ENCODE results near the gene CASP1.
"Not testable (repeated sequence)": the region's sequence is repeated elsewhere in the genome, so short reads cannot be mapped to it uniquely, and the experiment has no call there.

The CASP1 gene

DNA sequence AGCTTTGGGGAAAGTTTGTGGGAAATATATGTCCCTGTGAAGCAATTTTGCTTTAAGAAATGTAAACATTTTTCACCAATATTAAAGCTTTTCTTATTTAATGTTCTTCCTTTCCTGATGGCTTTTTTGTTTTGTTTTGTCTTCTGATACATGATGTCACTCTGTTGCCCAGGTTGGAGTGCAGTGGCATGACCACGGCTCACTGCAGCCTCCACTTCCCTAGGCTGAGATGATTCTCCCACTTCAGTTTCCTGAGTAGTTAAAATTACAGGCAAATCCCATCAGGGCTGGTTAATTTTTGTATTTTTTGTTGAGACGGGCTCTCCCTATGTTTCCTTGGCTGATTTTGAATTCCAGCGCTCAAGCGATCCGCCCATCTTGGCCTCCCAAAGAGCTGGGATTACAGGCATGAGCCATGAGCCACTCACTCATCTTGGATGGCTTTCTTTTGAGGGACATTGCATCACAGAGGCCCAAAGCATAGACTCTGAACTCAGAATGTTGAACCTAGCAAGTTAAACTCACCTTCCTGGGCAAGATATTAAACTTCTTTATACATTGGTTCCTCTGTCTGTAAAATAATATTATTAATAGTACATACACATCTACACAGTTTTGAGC lies 10.8 kb upstream of the CASP1 start:
- DNase-seq (ENCODE audit: low read depth): peak; percentile 48

GRCh38 chr11:105044557-105045524 lies 9.9 kb upstream of the CASP1 start, which contains the start of gene CARD16:
CARD16 (minus strand) TSS chr11:105045335; CDS start chr11:105045297, 38 bp downstream.
- peak; percentile 90 for DNase-seq (ENCODE audit: low read depth)

DNA sequence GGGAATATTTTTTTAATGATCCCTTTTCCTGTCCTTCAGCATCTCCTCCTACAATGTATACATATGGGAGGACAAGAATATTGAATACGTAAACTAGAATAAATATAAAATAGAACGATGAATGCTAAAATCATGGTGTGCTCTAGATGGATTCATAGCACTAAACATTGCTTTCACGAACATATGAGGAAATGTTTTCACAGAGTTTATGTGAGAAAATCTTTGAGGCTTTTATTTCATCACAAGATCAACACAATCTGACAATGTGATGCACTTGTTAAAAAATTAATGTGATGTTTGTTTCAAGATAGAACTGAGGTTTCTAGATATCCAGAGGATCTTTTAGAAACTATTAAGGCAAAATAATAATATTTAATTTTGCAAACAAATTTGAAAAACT lies 7.2 kb upstream of the CASP1 start:
- DNase-seq (ENCODE audit: low read depth): no peak

GRCh38 chr11:105040703-105041102 lies 5.8 kb upstream of the CASP1 start:
- no peak for DNase-seq (ENCODE audit: low read depth)

GRCh38 chr11:105034388-105034787 lies 556 bp downstream of the CASP1 start:
- DNase-seq (ENCODE audit: low read depth): not testable (repeated sequence)

- no peak for DNase-seq (ENCODE audit: low read depth)
Measured at GRCh38 chr11:105033781-105034180, 1.2 kb downstream of the CASP1 start.

DNA sequence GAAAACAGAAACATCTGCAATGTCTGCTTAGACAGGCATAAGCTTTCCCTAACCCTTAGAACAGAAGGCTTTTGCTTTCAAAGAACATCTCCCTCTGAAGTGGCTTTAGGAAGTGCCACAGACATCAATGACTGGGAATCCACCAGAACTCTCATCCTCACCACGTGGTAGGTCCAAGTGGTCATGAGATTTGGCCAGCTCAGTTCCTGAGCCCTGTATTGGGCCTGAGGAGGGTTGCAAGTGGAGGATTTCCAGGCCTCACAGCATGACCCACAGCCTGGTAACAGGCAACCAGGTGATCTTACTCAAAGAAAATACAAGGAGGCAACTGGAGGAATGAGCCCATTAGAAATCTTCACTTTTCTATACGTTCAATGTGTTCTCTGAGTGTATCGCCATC lies 1.6 kb downstream of the CASP1 start:
- DNase-seq (ENCODE audit: low read depth): no peak

DNA sequence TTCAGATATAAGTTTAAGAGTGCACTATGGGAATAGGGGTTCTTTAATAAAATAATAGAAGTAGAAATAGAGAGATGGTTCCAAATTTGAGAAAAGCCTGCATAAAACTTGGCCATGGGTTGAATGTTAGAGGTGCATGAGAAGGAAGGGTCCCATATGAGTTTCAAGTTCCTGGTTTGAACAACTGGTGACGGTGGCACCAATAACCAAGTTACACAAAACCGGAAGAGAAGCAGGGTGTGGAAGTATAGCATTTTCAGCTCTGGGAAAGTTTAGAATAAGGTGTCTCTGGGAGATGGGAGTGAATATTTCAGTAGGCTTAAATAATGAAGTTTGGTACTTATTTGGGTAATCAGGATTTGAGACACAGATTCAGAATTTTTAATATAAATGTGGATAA lies 2.4 kb downstream of the CASP1 start:
- DNase-seq (ENCODE audit: low read depth): no peak

DNA sequence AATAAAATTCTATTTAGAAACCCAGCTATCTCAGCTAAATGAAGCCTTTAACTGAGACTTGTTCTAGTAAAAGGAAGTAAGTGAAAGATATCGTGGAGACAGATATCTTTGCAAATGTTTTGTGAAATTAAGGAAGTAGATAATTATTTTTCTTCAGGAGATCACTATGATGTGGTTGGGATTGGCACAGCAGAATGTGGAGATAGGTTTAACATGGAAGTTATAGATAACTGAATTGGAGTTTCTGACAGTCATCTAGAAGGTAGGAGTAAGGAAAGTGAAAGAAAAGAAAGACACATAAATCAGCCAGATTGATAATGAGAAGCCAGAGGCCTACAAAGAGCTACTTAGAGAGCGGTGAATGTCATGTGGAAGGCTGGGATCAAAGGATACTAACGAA lies 7.3 kb downstream of the CASP1 start:
- DNase-seq (ENCODE audit: low read depth): no peak

DNA sequence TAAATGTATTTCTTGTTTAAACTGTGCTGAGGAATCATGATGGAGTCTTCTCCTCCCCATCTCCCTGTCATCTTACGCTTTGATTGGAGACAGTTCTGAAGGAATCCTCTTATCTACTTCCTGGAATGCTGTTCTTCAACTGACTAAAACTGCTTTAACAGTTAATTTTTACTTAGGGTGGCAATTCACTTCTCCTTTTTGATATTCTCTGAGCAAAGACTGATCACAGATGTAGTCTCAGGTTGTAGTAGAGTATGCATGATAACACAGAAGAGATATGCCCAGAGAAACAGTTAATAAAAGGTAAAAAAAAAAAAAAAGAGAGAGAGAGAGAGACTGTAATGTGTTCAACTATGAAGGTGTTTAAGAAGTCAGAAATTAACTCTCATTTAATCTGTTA lies 10.6 kb downstream of the CASP1 start:
- DNase-seq (ENCODE audit: low read depth): no peak

GRCh38 chr11:105023003-105023402 lies 11.9 kb downstream of the CASP1 start, which contains the start of gene CASP5:
CASP5 (minus strand) TSS chr11:105023168; CDS start chr11:105023136, 32 bp downstream.
- no peak for DNase-seq (ENCODE audit: low read depth)

DNA sequence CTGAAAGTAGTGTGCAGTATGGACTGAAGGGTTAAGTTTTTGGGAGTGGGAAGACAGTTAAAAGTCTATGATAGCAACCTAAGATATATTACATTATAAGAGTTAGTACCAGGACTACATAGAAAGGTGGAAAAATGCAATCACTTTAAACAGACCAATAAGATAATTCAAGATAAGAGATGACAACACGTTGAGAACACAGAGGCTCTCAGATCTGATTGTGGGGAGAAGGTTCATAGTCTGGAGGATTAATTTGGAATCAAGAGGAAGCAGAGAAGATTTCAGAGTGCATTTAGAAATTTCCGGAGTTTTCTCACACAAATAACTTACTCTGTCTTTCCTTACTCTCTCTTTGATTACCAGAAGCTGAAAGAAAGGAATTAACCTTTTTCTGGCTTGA lies 12.4 kb downstream of the CASP1 start:
- DNase-seq (ENCODE audit: low read depth): no peak

DNA sequence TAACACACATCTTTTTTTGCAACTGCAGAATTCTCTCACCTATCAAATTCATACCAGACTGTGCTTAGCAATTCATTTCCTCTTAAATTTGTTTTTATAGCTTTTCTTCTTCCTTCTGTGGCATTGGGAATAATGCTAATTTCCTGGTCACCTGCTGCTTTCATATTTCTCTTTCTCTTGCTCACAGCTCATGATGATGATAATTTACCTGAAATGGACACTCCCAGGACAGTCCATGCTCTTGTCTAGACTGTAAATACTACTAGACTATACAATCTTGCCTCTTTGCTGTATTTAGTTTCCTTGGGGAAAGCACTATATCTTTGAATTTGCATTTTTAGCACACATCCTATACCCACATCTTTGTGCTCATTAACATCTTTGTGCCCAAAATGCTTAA lies 27.5 kb downstream of the CASP1 start:
- DNase-seq (ENCODE audit: low read depth): no peak

GRCh38 chr11:105005451-105005845 lies 29.5 kb downstream of the CASP1 start:
- DNase-seq (ENCODE audit: low read depth): no peak

GRCh38 chr11:105004021-105004420 lies 30.9 kb downstream of the CASP1 start:
- peak; percentile 60 for DNase-seq (ENCODE audit: low read depth)

- DNase-seq (ENCODE audit: low read depth): no peak
Measured at GRCh38 chr11:105003151-105003550, 31.8 kb downstream of the CASP1 start.

- no peak for DNase-seq (ENCODE audit: low read depth)
Measured at GRCh38 chr11:105000797-105001196, 34.1 kb downstream of the CASP1 start.

- DNase-seq (ENCODE audit: low read depth): peak; percentile 19
Measured at GRCh38 chr11:105000167-105000566, 34.8 kb downstream of the CASP1 start.

GRCh38 chr11:104999721-105000120 lies 35.2 kb downstream of the CASP1 start:
- peak; percentile 22 for DNase-seq (ENCODE audit: low read depth)

DNA sequence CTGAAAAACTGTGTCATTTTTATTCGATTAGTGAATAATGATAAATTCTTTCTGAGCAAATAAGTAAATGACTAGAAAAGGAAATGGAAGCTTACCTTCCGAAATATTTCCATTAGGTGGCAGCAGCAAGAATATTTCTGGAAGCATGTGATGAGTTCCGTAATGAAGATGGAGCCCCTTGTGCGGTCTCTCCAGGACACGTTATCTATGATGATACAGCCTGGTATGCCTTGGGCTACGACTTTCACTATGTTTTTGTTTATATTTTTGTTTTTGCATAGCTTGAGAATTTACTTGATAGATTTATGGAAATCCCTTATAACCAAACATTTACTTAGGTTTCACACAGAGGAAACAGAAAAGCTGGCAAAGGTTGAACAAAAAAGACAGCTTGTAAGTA lies 37.7 kb downstream of the CASP1 start:
- DNase-seq (ENCODE audit: low read depth): peak; percentile 11

DNA sequence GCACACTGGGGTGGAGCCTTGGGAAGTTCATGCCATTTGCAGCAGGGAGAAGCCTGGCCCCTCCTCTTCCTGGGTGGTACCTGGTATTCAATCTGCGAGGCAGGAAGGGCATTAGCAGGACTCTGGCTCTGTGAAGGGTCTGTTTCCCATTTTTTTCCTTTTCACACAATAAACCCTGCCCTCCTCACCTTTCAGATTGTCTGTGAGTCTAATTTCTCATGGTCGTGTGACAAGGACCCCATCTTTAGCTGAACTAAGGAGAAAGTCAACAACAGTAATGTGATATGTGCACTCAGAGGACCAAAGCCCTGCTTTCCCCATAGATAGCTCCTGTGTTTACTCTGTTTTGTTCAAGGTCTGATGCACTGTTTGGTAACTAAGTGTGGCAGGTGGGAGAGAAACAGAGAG lies 39.9 kb downstream of the CASP1 start:
- no peak for DNase-seq (ENCODE audit: low read depth)

DNA sequence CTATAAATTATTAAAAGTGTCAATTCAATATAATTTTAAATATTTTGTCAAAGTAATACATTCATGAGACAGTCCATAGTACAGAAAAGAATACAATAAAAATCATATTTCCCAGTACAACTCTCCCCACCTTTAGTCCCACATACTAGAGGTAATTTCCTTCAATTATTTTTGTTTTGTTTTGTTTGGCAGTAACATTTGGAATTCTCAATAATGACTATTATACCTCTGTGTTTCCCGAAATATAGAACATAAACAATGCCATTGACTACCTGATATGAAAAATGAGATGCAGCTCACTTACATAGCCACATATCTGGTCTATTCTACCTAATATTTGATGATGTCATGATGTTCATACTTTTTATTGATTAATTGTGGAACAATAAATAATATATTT lies 42.2 kb downstream of the CASP1 start:
- DNase-seq (ENCODE audit: low read depth): no peak

DNA sequence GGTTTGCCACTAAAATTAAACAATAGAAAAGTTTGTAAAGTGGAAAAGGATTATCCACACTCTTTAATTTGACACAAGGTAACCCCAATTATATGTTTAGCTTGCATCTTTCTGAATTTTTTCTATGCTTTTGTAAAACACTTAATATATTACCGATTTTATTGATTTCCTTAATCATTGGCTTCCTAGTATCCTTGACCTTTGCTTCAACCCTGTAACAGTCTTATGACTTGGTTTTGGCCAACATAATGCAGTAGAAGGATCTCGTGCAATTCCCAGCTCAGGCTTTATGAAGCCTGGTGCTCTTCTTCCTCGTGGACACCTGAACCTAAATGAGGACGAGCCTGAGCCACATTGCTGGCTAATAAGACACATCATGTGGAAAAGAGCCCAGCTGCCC lies 43.0 kb downstream of the CASP1 start:
- no peak for DNase-seq (ENCODE audit: low read depth)

Data from iris pigment epithelial cell (primary cell).